Activated T-cell treated with anti-CD3 and anti-CD28 coated beads for 4 hours (primary cell): ENCODE results near the gene FCN1.
"Not testable (repeated sequence)": the region's sequence is repeated elsewhere in the genome, so short reads cannot be mapped to it uniquely, and the experiment has no call there.

Experiments
- DNase-seq: peaks from one replicate; pipeline ENCODE4 v3.0.0-alpha.2; 2020

Gene FCN1

GRCh38 chr9:134917431-134918373 lies at the start of gene FCN1:
Gene FCN1 (minus strand): TSS chr9:134917912. CDS start chr9:134917871, 41 bp downstream.
- DNase-seq: no peak

DNA sequence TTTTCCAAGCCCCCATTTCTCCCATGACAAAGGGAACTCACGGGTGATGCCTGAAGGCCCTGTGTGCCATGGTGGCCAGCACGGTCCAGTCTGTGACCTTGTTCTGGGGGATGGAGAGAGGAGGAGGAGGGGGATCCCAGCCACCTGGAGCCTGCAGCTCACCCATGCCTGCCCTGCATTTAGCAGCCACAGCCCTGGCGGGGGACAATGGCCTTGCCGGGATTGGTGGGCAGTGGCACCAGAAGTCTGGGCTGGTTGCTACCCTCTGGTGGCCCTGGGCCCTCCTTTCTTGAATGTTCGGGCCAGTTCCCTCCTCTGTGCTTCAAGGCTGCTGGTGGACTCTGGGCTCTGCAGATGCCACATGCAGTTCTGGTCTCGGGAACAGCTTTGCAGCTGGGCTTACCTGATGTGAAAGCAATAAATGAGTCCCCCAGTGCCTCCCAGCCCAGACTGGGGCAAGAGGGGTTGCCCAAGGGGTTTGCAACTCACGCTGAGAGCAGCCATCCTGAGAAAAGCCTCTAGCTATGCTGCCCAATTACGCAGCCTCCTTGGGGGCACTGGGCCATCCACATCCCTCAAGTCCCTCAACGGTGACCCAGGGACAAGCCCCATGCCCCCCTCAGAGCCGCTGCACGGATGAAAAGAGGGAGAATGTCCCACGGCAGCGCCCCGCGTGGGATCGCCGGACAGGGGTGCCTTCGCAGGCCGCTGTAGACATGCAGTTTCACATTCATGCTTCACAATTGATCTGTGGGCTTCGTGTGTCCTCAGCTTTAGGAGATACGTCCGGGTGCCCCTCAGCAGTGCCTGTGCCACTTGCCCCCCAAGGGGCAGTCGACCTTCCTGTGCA lies 49.2 kb upstream of the FCN1 start:
- no peak for DNase-seq

- DNase-seq: no peak
These were observed 48.6 kb upstream of the FCN1 start for GRCh38 chr9:134966270-134966669.

- no peak for DNase-seq
These were observed 48.1 kb upstream of the FCN1 start for GRCh38 chr9:134965851-134966250.

DNA sequence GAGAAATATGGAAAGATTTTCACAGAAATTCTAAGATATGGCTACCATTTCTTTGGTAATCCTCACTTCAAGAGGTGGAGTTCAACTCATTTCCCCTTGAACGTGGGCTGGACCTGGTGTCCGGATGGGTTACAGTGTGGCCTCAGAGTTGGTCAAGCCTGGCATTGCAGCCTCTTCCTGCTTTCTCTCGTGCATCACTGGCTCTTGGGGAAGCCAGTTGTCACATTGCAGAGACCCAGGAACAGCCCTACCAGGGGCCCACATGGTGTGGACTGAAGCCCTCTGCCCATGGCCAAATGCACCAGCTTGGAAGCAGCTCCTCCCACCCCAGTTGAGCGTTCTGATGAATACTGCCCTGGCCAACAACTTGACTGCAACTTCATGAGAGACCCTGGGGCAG lies 47.7 kb upstream of the FCN1 start:
- DNase-seq: no peak

- no peak for DNase-seq
These were observed 46.8 kb upstream of the FCN1 start for GRCh38 chr9:134964271-134965055.

DNA sequence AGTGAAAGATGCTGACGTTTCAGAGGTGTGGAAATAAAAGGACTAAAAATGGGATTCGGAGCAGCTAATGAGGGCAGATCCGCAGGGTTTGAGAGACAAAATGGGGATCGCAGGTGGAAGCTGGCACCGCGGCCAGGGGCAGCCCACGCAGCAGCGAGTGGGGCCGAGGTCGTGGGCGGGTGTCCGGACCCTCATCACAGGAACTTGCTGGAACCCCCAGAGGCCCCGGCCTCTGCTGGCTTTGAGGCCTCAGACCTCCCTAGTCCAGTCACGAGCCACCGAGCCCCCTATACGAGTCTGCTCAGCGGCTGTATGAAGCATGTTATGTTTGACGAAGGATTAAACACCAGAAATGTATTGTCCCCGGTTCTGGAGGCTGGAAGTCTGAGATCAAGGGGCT lies 45.8 kb upstream of the FCN1 start:
- no peak for DNase-seq

GRCh38 chr9:134962973-134963364 lies 45.3 kb upstream of the FCN1 start:
- DNase-seq: no peak

GRCh38 chr9:134962065-134962972 lies 44.6 kb upstream of the FCN1 start:
- no peak for DNase-seq

GRCh38 chr9:134961331-134962064 lies 43.8 kb upstream of the FCN1 start:
- DNase-seq: no peak

DNA sequence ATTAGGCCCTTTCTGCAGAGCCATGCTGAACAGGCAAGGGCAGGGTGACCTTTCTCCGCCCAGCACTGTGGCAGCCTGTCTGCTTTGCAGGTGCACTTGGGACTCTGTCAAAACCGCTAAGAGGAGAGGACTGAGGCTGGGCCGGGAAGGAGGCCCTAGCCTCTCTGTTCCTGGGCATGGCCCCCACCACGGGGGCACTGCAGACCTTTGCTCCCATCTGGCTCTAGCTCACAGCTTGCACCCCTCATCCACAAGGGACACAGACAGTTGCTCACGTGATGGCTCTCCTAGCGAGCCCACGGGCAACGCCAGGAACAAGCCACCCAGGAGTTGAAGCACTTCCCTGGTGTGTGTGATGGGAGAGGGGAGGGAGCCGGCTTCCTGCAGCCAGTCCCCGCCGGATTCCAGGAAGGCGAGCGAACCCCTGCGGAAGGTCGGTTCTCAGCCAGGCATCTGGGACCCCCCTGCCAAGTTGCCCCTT lies 43.0 kb upstream of the FCN1 start:
- no peak for DNase-seq

DNA sequence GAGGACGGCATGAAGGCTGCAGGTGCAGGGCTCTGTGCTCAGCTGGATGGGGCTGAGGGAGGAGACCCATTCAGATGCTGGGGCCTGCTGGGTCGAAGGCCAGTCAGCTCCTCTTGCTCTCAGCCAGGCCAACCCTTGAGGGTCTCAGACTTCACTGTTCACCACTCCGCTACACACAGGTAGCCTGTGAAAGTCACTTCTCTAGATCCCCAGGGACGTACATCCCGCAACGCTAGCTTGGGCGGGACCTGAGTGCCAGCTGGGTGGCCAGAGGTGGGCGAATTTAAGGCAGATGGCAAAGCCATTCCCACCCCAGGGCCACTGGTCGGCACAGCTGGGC lies 42.2 kb upstream of the FCN1 start:
- no peak for DNase-seq

- DNase-seq: no peak
These were observed 41.6 kb upstream of the FCN1 start for GRCh38 chr9:134959126-134959970.

GRCh38 chr9:134957945-134958227 lies 40.2 kb upstream of the FCN1 start:
- no peak for DNase-seq

GRCh38 chr9:134957165-134957944 lies 39.6 kb upstream of the FCN1 start:
- DNase-seq: no peak

- DNase-seq: not testable (repeated sequence)
These were observed 38.7 kb upstream of the FCN1 start for GRCh38 chr9:134956387-134956786.

DNA sequence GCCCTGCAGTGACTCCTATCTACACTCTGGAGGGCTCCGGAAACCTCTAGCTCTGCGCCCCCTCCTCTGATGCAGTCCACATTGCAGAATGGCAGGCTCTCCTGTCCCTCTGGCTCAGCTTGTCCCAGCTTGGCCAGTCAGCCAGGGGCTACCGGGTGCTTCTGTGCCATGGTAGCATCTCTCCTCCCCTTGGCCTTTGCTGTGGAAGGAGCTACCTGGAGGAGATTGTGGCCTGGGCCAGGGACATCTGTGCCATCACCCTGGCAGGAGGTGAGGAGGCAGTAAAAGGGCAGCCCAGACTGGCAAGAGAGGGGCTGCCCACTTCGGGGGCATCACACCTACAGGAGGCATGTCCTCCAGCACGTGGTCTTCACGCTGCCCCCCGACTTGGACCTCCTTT lies 38.1 kb upstream of the FCN1 start:
- DNase-seq: no peak

DNA sequence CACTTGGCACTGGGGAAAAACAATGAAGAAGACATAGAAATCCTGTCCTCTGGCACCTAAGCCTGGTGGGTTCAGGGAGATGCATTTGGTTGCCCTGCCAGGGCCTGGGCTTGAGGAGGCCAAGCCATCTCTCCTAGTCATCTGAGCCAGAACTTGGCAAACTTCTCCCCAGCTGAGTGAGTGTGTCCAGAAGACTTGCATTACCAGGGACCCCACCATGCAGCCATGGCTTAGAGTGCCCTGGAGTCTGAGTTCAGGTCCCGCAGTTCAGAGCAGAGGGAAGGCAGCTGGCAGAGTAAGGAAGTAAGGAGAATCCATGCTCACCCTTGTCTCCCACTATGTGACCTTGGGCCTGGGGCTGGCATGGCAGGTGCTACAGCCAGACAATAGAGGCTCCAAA lies 37.4 kb upstream of the FCN1 start:
- no peak for DNase-seq

DNA sequence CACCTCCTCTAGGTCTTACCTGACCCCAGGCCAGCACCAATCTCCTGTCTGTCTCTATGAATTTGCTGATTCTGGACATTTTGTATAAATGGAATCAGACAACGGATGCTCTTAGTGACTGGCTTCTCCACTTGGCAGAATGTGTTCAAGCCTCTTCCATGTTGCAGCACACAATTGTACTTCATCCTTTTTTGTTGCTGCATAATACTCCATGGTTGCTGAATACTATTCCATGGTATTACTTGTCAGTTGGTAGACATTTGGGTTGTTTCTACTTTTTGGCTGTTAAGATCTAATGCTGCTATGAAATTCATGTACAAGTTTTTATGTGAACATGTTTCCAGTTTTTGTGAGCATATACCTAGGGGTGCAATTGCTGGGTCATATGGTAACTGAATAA lies 34.3 kb upstream of the FCN1 start:
- no peak for DNase-seq

GRCh38 chr9:134951461-134951860 lies 33.7 kb upstream of the FCN1 start:
- DNase-seq: no peak
